K562 (cell line): ENCODE measurements around the gene LCNL1. TPM values are rescaled to one million over a fixed set of nuclear protein-coding genes. Genes with fewer than 3 reads are reported as not detected.
A peak's percentile ranks its signal among the peaks of the same experiment; 100 is the strongest.

Experiments
- BMI1 ChIP-seq: fragments of 150-350 bp; IDR thresholded peaks from 2 replicates; pipeline ENCODE4 v1.6.1; 2014; ENCODE audit warnings: low read length
- EGR1 ChIP-seq: fragments of 450-650 bp; conservative IDR thresholded peaks from 2 replicates; pipeline ENCODE4 v1.6.1; 2017; ENCODE audit warnings: mild to moderate bottlenecking
- HDAC3 ChIP-seq: fragments of 450-650 bp; IDR thresholded peaks from 2 replicates; pipeline ENCODE4 v1.6.1; 2018; ENCODE audit warnings: borderline replicate concordance, mild to moderate bottlenecking, moderate library complexity; ENCODE audit not compliant: partially characterized antibody
- HNRNPUL1 ChIP-seq: fragments of 200-400 bp; formaldehyde crosslinking; IDR thresholded peaks from 2 replicates; pipeline ENCODE4 v1.6.1; 2017; ENCODE audit warnings: low read length
- KAT7 ChIP-seq: sonication (generic); formaldehyde crosslinking; IDR thresholded peaks from 2 replicates; pipeline ENCODE4 v1.8.0; 2022; ENCODE audit warnings: missing genetic modification reagents, mild to moderate bottlenecking, borderline replicate concordance
- MTA1 ChIP-seq: fragments of 450-650 bp; IDR thresholded peaks from 2 replicates; pipeline ENCODE4 v1.6.1; 2017; ENCODE audit warnings: borderline replicate concordance
- NRF1 ChIP-seq, 2 experiments: fragments of 450-650 bp; IDR thresholded peaks in 1 of 2; conservative IDR thresholded peaks in 1 of 2; 2 replicates each; pipeline ENCODE4 v1.6.1; 2014; ENCODE audit warnings: mild to moderate bottlenecking in 2 of 2
- RNF2 ChIP-seq: sonication (generic); IDR thresholded peaks from 2 replicates; pipeline ENCODE4 v1.6.1; 2016
- SETDB1 ChIP-seq: IDR thresholded peaks from one replicate; pipeline ENCODE4 v1.6.1; 2012; ENCODE audit warnings: low read length, control low read depth, inconsistent platforms
- U2AF1 ChIP-seq: fragments of 200-400 bp; formaldehyde crosslinking; optimal IDR thresholded peaks from 2 replicates; pipeline ENCODE3; 2017; ENCODE audit warnings: mild to moderate bottlenecking, low read depth, low read length, moderate library complexity
- polyA plus RNA-seq, 8 experiments: library from polyadenylated mRNA; depleted of rRNA in 4 of 8; stranded (reverse) in 5 of 8; unstranded in 3 of 8; fragments of >200 nt; fragmentation: Nextera tagmentation in 2 of 8; fragmentation: Illumina TruSeq in 1 of 8; extraction: Ambion mirVana in 2 of 8; extraction: Trizol in 1 of 8; gene quantifications; 2 replicates each; pipeline versions ENCODE4 v1.2.1 to v1.2.3, GENCODE V29; 2011 to 2014; ENCODE audit warnings: inconsistent platforms in 1 of 8, missing spikeins in 1 of 8
- total RNA-seq, 7 experiments: library from RNA; depleted of rRNA in 6 of 7; stranded (reverse); fragments of >200 nt in 6 of 7; fragmentation: Illumina TruSeq in 2 of 7; extraction: Trizol in 2 of 7; gene quantifications; 2 replicates each; pipeline versions ENCODE4 v1.2.1 to v1.2.3, GENCODE V29; 2011 to 2021; ENCODE audit warnings: low replicate concordance in 1 of 7
- TF ChIP-seq, protein P1 (sequence below): fragments of 450-650 bp; IDR thresholded peaks from 2 replicates; pipeline ENCODE4 v1.6.1; 2016; ENCODE audit warnings: low read depth, mild to moderate bottlenecking, moderate library complexity
- TF ChIP-seq, protein P2 (sequence below): sonication (generic); IDR thresholded peaks from 2 replicates; pipeline ENCODE4 v1.6.1; 2016
- TF ChIP-seq, protein P3 (sequence below): IDR thresholded peaks from 2 replicates; pipeline ENCODE4 v1.6.1; 2016; ENCODE audit warnings: missing genetic modification characterization, missing compliant biosample characterization
- TF ChIP-seq, protein P4 (sequence below): fragments of 450-650 bp; IDR thresholded peaks from 2 replicates; pipeline ENCODE4 v1.6.1; 2017; ENCODE audit warnings: antibody characterized with exemption, mild to moderate bottlenecking
- TF ChIP-seq, protein P5 (sequence below): sonication (generic); formaldehyde crosslinking; IDR thresholded peaks from 2 replicates; pipeline ENCODE4 v1.8.1; 2023; ENCODE audit warnings: mild to moderate bottlenecking, missing genetic modification reagents
- TF ChIP-seq, protein P6 (sequence below): sonication (generic); formaldehyde crosslinking; IDR thresholded peaks from 2 replicates; pipeline ENCODE4 v1.8.0; 2022; ENCODE audit warnings: mild to moderate bottlenecking, missing genetic modification reagents

Gene LCNL1
- total and polyA plus RNA-seq, 9 of the 15 experiments (the other 6 are each of a cell fraction or from before 2014, with no cell fraction given): 0.04 to 0.16 (median 0.04) TPM; not detected in 4

DNA sequence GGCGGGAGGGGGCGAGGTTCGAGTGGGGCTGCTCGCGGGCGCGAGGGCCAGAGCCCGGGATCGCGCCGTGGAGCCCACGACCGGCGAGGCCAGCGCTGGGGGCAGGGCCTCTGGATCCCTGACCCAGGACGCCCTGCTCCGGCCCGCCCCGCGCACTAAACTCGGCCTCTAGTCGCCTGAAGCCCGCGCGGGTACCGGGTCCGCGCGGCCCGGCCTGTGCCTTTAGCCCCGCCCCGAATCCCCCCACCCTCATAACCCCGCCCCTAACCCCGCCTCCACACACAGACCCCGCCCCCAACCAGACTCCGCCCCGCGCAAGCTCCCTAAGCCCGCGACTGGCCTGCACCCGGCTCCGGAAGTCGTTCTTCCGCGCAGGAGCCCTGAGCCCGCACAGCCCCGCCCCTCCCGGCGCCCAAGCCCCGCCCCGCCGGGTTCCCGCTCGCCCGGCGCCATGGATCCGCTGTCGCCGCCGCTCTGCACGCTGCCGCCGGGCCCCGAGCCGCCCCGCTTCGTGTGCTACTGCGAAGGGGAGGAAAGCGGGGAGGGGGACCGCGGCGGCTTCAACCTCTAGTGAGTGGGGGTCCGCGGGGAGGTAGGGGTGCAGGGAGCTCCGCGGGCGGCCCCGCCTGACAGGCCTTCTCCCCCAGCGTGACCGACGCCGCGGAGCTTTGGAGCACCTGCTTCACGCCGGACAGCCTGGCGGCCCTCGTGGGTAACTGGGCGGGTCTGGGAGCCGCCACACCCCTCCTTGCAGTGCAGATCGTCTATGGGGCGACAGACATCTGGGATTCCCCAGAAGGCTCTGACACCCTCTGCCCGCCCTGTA, 9.4 kb downstream of the LCNL1 start, which contains the start of gene PAXX (continued):
- TF ChIP-seq, protein P1, sequence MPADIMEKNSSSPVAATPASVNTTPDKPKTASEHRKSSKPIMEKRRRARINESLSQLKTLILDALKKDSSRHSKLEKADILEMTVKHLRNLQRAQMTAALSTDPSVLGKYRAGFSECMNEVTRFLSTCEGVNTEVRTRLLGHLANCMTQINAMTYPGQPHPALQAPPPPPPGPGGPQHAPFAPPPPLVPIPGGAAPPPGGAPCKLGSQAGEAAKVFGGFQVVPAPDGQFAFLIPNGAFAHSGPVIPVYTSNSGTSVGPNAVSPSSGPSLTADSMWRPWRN: no peak
- TF ChIP-seq EGR1 (no peak), HNRNPUL1 (no peak), KAT7 (no peak), U2AF1 (no peak), RNF2 (peak; percentile 42; the same call in 1 of the 2 replicates), BMI1 (no peak), NRF1 (conservative IDR thresholded peaks at IDR 0.05 in 1 of 2, IDR thresholded peaks at IDR 0.05 in 1 of 2) (peak; percentile 14 to 74), HDAC3 (no peak), SETDB1 (no peak), MTA1 (peak; percentile 47; the same call in 1 of the 2 replicates)
- TF ChIP-seq, protein P2, sequence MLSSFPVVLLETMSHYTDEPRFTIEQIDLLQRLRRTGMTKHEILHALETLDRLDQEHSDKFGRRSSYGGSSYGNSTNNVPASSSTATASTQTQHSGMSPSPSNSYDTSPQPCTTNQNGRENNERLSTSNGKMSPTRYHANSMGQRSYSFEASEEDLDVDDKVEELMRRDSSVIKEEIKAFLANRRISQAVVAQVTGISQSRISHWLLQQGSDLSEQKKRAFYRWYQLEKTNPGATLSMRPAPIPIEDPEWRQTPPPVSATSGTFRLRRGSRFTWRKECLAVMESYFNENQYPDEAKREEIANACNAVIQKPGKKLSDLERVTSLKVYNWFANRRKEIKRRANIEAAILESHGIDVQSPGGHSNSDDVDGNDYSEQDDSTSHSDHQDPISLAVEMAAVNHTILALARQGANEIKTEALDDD: no peak
- TF ChIP-seq, protein P3, sequence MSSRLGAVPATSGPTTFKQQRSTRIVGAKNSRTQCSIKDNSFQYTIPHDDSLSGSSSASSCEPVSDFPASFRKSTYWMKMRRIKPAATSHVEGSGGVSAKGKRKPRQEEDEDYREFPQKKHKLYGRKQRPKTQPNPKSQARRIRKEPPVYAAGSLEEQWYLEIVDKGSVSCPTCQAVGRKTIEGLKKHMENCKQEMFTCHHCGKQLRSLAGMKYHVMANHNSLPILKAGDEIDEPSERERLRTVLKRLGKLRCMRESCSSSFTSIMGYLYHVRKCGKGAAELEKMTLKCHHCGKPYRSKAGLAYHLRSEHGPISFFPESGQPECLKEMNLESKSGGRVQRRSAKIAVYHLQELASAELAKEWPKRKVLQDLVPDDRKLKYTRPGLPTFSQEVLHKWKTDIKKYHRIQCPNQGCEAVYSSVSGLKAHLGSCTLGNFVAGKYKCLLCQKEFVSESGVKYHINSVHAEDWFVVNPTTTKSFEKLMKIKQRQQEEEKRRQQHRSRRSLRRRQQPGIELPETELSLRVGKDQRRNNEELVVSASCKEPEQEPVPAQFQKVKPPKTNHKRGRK: no peak
- TF ChIP-seq, protein P4, sequence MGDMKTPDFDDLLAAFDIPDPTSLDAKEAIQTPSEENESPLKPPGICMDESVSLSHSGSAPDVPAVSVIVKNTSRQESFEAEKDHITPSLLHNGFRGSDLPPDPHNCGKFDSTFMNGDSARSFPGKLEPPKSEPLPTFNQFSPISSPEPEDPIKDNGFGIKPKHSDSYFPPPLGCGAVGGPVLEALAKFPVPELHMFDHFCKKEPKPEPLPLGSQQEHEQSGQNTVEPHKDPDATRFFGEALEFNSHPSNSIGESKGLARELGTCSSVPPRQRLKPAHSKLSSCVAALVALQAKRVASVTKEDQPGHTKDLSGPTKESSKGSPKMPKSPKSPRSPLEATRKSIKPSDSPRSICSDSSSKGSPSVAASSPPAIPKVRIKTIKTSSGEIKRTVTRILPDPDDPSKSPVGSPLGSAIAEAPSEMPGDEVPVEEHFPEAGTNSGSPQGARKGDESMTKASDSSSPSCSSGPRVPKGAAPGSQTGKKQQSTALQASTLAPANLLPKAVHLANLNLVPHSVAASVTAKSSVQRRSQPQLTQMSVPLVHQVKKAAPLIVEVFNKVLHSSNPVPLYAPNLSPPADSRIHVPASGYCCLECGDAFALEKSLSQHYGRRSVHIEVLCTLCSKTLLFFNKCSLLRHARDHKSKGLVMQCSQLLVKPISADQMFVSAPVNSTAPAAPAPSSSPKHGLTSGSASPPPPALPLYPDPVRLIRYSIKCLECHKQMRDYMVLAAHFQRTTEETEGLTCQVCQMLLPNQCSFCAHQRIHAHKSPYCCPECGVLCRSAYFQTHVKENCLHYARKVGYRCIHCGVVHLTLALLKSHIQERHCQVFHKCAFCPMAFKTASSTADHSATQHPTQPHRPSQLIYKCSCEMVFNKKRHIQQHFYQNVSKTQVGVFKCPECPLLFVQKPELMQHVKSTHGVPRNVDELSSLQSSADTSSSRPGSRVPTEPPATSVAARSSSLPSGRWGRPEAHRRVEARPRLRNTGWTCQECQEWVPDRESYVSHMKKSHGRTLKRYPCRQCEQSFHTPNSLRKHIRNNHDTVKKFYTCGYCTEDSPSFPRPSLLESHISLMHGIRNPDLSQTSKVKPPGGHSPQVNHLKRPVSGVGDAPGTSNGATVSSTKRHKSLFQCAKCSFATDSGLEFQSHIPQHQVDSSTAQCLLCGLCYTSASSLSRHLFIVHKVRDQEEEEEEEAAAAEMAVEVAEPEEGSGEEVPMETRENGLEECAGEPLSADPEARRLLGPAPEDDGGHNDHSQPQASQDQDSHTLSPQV: peak; percentile 76
- TF ChIP-seq, protein P5, sequence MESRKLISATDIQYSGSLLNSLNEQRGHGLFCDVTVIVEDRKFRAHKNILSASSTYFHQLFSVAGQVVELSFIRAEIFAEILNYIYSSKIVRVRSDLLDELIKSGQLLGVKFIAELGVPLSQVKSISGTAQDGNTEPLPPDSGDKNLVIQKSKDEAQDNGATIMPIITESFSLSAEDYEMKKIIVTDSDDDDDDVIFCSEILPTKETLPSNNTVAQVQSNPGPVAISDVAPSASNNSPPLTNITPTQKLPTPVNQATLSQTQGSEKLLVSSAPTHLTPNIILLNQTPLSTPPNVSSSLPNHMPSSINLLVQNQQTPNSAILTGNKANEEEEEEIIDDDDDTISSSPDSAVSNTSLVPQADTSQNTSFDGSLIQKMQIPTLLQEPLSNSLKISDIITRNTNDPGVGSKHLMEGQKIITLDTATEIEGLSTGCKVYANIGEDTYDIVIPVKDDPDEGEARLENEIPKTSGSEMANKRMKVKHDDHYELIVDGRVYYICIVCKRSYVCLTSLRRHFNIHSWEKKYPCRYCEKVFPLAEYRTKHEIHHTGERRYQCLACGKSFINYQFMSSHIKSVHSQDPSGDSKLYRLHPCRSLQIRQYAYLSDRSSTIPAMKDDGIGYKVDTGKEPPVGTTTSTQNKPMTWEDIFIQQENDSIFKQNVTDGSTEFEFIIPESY: peak; percentile 78
- TF ChIP-seq, protein P6, sequence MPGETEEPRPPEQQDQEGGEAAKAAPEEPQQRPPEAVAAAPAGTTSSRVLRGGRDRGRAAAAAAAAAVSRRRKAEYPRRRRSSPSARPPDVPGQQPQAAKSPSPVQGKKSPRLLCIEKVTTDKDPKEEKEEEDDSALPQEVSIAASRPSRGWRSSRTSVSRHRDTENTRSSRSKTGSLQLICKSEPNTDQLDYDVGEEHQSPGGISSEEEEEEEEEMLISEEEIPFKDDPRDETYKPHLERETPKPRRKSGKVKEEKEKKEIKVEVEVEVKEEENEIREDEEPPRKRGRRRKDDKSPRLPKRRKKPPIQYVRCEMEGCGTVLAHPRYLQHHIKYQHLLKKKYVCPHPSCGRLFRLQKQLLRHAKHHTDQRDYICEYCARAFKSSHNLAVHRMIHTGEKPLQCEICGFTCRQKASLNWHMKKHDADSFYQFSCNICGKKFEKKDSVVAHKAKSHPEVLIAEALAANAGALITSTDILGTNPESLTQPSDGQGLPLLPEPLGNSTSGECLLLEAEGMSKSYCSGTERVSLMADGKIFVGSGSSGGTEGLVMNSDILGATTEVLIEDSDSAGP (CRISPR knock-in tag): no peak
